ENCODE measurements around the gene PMM2. TPM values are rescaled to one million over a fixed set of nuclear protein-coding genes. Genes with fewer than 3 reads are reported as not detected.

The PMM2 gene
- total and polyA plus RNA-seq, 9 of the 15 experiments (the other 6 are each of a cell fraction or from before 2014, with no cell fraction given) = 5.6 to 42.7 (median 25.9) TPM

DNA sequence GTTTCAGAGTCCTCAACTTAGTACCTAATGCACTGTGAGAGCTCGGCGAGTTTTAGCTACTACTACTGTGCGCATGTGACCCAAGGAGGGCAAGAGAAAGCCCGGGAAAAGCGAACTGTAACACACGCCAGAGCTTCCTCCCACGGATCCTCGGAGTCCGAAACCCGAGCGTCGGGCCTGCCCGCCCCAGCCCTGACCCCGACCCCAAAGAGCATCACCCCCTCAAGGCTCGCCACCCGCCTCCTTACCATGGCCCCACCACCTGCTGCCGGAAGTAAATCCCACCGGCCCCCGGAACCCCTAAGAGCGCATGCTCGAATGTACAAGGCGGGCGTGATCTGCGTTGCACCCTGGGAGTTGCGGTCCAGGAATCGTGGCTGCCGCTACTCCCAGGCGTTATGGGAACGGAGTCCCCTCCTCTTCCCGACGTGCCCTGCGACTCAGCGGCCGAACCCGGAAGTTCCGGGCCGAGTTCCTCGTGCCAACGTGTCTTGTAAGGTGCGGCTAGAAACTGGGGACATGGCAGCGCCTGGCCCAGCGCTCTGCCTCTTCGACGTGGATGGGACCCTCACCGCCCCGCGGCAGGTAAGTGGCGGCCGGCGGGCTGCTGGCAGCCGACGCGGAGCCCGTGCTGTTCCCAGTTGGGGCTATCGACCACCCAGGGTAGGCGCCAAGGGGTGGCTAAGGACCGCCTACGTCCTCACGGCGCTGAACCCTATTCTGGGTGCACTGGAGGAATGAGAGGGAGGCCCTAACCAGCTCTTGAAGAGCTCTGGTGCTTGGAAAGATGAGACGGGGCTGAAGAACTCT is at the start of gene PMM2, which contains the start of gene TMEM186 (continued):
- TF ChIP-seq CCAR2 (IDR thresholded peaks at IDR 0.05; ENCODE audit: low read depth, low read length) (no peak), ZNF175 (CRISPR knock-in tag; IDR thresholded peaks at IDR 0.05; ENCODE audit: low read depth) (0 out of 2 replicates have a peak, but pooled peaks have one; percentile 36), SIRT6 (IDR thresholded peaks at IDR 0.05; ENCODE audit: low read depth, low read length) (no peak), ZNF143 (CRISPR knock-in tag; IDR thresholded peaks at IDR 0.05) (peak; percentile 90), RBM14 (IDR thresholded peaks at IDR 0.05; ENCODE audit: borderline replicate concordance, insufficient read depth, low read depth, low read length) (no peak), ILK (tag; IDR thresholded peaks at IDR 0.05; ENCODE audit: borderline replicate concordance, low read depth) (no peak), ZBTB43 (CRISPR knock-in tag; IDR thresholded peaks at IDR 0.05) (no peak), ZBTB8A (IDR thresholded peaks at IDR 0.05; ENCODE audit: partially characterized antibody) (no peak), ZNF274 (IDR thresholded peaks at IDR 0.05; ENCODE audit: borderline replicate concordance, low read depth, low read length) (no peak), FOXM1 (IDR thresholded peaks at IDR 0.05; ENCODE audit: low read depth) (no peak), FOXM1 (CRISPR knock-in tag; IDR thresholded peaks at IDR 0.05; ENCODE audit: low read depth) (0 out of 2 replicates have a peak, but pooled peaks have one; percentile 44), PTBP1 (IDR thresholded peaks at IDR 0.05; ENCODE audit: low read depth, low read length) (no peak), MAFK (IDR thresholded peaks at IDR 0.05; ENCODE audit: low read length) (no peak), KHSRP (IDR thresholded peaks at IDR 0.05) (no peak), HDGF (IDR thresholded peaks at IDR 0.05) (no peak), BCOR (IDR thresholded peaks at IDR 0.05) (no peak), HMG20B (CRISPR knock-in tag; IDR thresholded peaks at IDR 0.05) (no peak), ZNF561 (CRISPR knock-in tag; conservative IDR thresholded peaks at IDR 0.05) (no peak), KAT7 (CRISPR knock-in tag; IDR thresholded peaks at IDR 0.05; ENCODE audit: borderline replicate concordance) (peak; percentile 93; the same call in 1 of the 2 replicates), FOXK2 (conservative IDR thresholded peaks at IDR 0.05 in 1 of 2, IDR thresholded peaks at IDR 0.05 in 1 of 2; ENCODE audit: low read depth in 2 of 2) (peak in 1 of 2 experiments; percentile 88), ZKSCAN1 (IDR thresholded peaks at IDR 0.05; ENCODE audit: low read depth, low read length) (no peak), SREBF2 (CRISPR knock-in tag; IDR thresholded peaks at IDR 0.05) (no peak)

Data from K562 (cell line).